KMS-11 (cell line): Measurements from ENCODE around the gene GRIP1.

Experiments
- H2AFZ ChIP-seq: fragments of 200-600 bp; sonication (generic); 2 replicates; pipeline ENCODE4 v1.6.1; 2016; ENCODE audit warnings: antibody characterized with exemption, mixed run types, low read depth
- H3K27ac ChIP-seq: fragments of 200-600 bp; sonication (generic); 2 replicates; pipeline ENCODE4 v1.6.1; 2016; ENCODE audit warnings: mild to moderate bottlenecking, mixed run types
- H3K27me3 ChIP-seq: fragments of 200-600 bp; sonication (generic); 2 replicates; pipeline ENCODE4 v1.6.1; 2017; ENCODE audit warnings: mild to moderate bottlenecking, low read depth, mixed run types, moderate library complexity; ENCODE audit not compliant: insufficient read depth
- H3K36me3 ChIP-seq: fragments of 200-600 bp; sonication (generic); 2 replicates; pipeline ENCODE4 v1.6.1; 2017; ENCODE audit warnings: mild to moderate bottlenecking, mixed run types; ENCODE audit not compliant: insufficient read depth
- H3K4me1 ChIP-seq: fragments of 200-600 bp; sonication (generic); 2 replicates; pipeline ENCODE4 v1.6.1; 2016; ENCODE audit warnings: mild to moderate bottlenecking, low read depth, mixed run types; ENCODE audit not compliant: poor library complexity, severe bottlenecking
- H3K4me2 ChIP-seq: fragments of 200-600 bp; sonication (generic); 2 replicates; pipeline ENCODE4 v1.7.0; 2016; ENCODE audit warnings: mild to moderate bottlenecking, mixed run types
- H3K4me3 ChIP-seq: fragments of 200-600 bp; sonication (generic); IDR thresholded peaks from 2 replicates; pipeline ENCODE4 v1.6.1; 2017; ENCODE audit warnings: low read depth, low read length, mixed read lengths; ENCODE audit not compliant: insufficient read depth
- H3K79me2 ChIP-seq: fragments of 200-600 bp; sonication (generic); 2 replicates; pipeline ENCODE4 v1.6.1; 2016; ENCODE audit warnings: low read depth, mixed run types; ENCODE audit not compliant: insufficient read depth
- H3K9ac ChIP-seq: fragments of 200-600 bp; sonication (generic); 2 replicates; pipeline ENCODE4 v1.6.1; 2016; ENCODE audit warnings: mild to moderate bottlenecking, mixed run types
- H4K20me1 ChIP-seq: fragments of 200-600 bp; sonication (generic); 2 replicates; pipeline ENCODE4 v1.6.1; 2016; ENCODE audit warnings: mild to moderate bottlenecking, mixed run types; ENCODE audit not compliant: insufficient read depth
- TF ChIP-seq, protein P1 (sequence below): fragments of 200-600 bp; sonication (generic); conservative IDR thresholded peaks from 2 replicates; pipeline ENCODE4 v1.6.1; 2017; ENCODE audit warnings: low read depth, mild to moderate bottlenecking, antibody characterized with exemption, low read length, moderate library complexity, mixed read lengths

The GRIP1 gene

DNA sequence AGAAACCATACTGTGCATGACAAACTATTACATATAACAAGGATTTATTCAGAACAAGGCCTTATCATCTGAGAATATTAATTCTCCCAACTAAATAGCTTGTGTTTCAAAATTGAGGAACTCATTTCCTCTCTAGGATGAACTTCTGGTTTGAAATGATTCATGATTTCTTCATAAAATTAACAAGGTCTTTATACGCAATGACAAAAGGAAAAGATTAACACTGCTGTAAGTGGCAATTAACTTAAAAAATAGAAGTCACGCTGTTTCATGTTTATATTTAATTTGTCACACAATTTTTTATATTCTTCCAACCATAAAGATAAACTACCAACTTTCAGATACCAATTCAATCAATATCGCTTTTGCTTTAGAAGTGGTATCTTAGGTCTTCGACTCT lies 80.8 kb downstream of the GRIP1 start:
- H2AFZ ChIP-seq = no peak overlapping the region
- TF ChIP-seq, protein P1, sequence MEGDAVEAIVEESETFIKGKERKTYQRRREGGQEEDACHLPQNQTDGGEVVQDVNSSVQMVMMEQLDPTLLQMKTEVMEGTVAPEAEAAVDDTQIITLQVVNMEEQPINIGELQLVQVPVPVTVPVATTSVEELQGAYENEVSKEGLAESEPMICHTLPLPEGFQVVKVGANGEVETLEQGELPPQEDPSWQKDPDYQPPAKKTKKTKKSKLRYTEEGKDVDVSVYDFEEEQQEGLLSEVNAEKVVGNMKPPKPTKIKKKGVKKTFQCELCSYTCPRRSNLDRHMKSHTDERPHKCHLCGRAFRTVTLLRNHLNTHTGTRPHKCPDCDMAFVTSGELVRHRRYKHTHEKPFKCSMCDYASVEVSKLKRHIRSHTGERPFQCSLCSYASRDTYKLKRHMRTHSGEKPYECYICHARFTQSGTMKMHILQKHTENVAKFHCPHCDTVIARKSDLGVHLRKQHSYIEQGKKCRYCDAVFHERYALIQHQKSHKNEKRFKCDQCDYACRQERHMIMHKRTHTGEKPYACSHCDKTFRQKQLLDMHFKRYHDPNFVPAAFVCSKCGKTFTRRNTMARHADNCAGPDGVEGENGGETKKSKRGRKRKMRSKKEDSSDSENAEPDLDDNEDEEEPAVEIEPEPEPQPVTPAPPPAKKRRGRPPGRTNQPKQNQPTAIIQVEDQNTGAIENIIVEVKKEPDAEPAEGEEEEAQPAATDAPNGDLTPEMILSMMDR = no peak
- no peaks in the 10 kb centered on the region for H3K4me1 ChIP-seq

DNA sequence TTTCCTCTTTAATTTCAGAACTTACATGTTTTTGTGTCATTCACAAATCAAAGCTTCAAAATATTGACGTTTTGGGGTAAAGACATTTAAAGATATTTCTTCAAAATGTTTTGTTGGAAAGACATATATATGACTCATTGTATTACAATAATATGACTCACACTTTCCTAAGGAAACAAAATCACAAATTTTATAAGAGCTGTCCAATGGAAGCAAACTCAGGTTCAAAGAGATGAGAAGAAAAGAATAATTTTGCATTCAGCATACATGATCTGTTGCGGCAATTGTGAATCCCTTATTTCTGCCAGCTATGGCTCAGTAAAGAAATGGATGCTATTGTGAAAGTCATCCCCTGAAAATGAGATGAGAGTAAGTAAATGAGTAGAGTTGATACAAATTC lies 82.7 kb downstream of the GRIP1 start:
- no peaks in the 10 kb centered on the region for H3K27me3 ChIP-seq
- H3K27ac ChIP-seq = no peak overlapping the region
- no peak overlapping the region for H2AFZ ChIP-seq
- no peaks in the 10 kb centered on the region for H4K20me1 ChIP-seq
- TF ChIP-seq, protein P1 = no peak
- H3K4me1 ChIP-seq = no peaks in the 10 kb centered on the region
- no peaks in the 10 kb centered on the region for H3K36me3 ChIP-seq
- H3K9ac ChIP-seq = no peak overlapping the region
- H3K4me3 ChIP-seq = no peak overlapping the region
- no peaks in the 10 kb centered on the region for H3K79me2 ChIP-seq
- H3K4me2 ChIP-seq = no peak overlapping the region

More for the DNA sequence above, 80.8 kb downstream of the GRIP1 start:
- Histone ChIP-seq H3K4me2 (no peak overlapping the region), H3K4me3 (no peak overlapping the region), H4K20me1 (no peaks in the 10 kb centered on the region), H3K36me3 (no peaks in the 10 kb centered on the region), H3K27me3 (no peaks in the 10 kb centered on the region), H3K9ac (no peak overlapping the region), H3K27ac (no peak overlapping the region), H3K79me2 (no peaks in the 10 kb centered on the region)

DNA sequence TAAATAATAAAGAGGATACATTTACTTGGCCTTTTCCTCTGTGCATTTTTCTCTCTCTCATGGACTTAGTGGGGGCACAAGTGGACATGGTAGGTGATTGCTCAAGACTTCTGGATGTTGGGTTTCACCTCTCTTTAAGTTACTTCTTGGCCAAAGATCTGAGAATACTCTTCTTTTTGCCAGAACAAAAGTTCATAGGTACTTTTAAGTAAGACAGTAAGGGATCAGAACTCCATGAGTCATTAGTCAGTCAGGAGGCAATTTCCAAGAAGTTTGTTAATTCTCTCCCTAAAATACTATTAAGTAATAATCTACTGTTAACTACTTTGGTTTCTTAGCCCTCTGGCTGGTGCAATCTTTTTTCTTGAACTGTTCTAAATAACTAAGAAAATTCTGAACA lies 84.2 kb downstream of the GRIP1 start:
- no peaks in the 10 kb centered on the region for H3K36me3 ChIP-seq

DNA sequence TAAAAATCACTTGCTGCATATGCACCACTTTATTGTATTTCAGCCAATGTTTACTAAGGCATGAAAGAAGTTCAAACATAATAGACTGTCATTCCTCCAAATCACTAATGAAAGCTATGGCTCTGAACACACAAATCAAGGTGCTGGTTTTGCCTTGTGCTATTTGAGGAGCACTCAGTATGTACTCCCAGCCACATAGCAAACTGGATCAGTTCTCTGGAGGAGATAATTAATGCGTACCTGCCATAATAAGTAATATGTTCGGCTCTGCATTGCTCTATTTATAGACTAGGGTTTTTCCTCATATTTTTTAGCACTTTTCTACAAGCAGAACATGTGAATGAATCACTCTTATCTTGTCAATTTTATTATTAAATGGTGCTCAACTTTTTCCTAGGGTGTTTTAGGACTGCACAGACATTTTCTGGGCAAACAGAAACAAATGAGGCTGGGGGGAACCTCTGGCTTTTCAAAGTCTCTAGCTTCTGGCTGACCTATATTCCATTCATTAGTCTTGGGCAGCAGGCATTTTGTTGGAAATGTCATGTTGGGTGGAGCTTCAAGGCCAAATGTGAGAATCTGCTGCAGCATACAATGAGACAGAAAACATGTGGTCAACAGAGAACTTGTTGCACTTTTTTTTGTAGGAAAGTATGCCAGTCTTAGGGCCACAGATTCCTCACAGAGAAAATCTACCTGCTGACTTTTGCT lies 88.4 kb downstream of the GRIP1 start:
- no peaks in the 10 kb centered on the region for H4K20me1 ChIP-seq
- H3K4me3 ChIP-seq = no peak overlapping the region
- no peak overlapping the region for H3K4me2 ChIP-seq
- H3K27me3 ChIP-seq = no peaks in the 10 kb centered on the region
- no peaks in the 10 kb centered on the region for H3K4me1 ChIP-seq
- TF ChIP-seq, protein P1 = no peak
- no peaks in the 10 kb centered on the region for H3K79me2 ChIP-seq
- no peak overlapping the region for H2AFZ ChIP-seq
- H3K27ac ChIP-seq = no peak overlapping the region
- no peak overlapping the region for H3K9ac ChIP-seq
- no peaks in the 10 kb centered on the region for H3K36me3 ChIP-seq

More for the DNA sequence above, 84.2 kb downstream of the GRIP1 start:
- H2AFZ ChIP-seq = no peak overlapping the region
- TF ChIP-seq, protein P1 = no peak
- no peaks in the 10 kb centered on the region for H4K20me1 ChIP-seq
- no peak overlapping the region for H3K9ac ChIP-seq
- H3K27me3 ChIP-seq = no peaks in the 10 kb centered on the region
- H3K27ac ChIP-seq = no peak overlapping the region
- H3K79me2 ChIP-seq = no peaks in the 10 kb centered on the region
- H3K4me1 ChIP-seq = no peaks in the 10 kb centered on the region
- H3K4me3 ChIP-seq = no peak overlapping the region
- H3K4me2 ChIP-seq = no peak overlapping the region
